Adrenal gland (tissue), 5 donors: ENCODE measurements around the gene NUDT2.

Experiments used
- CTCF ChIP-seq, 6 experiments: fragments of 450-650 bp in 4 of 6; fragments of 200-600 bp in 2 of 6; sonication (generic) in 1 of 6; IDR thresholded peaks; 1 replicate in 5 of 6; 2 replicates in 1 of 6; pipeline versions ENCODE4 v1.5.1 to v1.8.0; 2016 to 2021; ENCODE audit warnings: antibody characterized with exemption in 6 of 6, mild to moderate bottlenecking in 2 of 6, moderate library complexity in 1 of 6
- POLR2A ChIP-seq, 2 donors: fragments of 450-650 bp; IDR thresholded peaks; one replicate each; pipeline ENCODE4 v1.6.1; 2017; ENCODE audit warnings: antibody characterized with exemption in 2 of 2, mild to moderate bottlenecking in 2 of 2, moderate library complexity in 1 of 2
- donor health status: DM: no; HTN: no; CAD: no.

GRCh38 chr9:34382879-34383278, 53.5 kb downstream of the NUDT2 start:
- TF ChIP-seq CTCF (IDR thresholded peaks at IDR 0.05) (no peak), POLR2A (IDR thresholded peaks at IDR 0.05) (no peak)
